Activated naive CD8-positive, alpha-beta T cell treated with anti-CD3 and anti-CD28 coated beads, Interleukin-2, amount 50 U/mL, for 24 hours (primary cell): ENCODE measurements around the gene SRPRB.

Experiments used
- ATAC-seq: fragments of 150-1000 bp; cut with Tn5 transposase; one replicate; pipeline ENCODE4 v1.10.0; 2021
- DNase-seq: peaks from one replicate; pipeline ENCODE4 v3.0.0; 2021
- H3K27ac Mint-ChIP-seq: one replicate; pipeline ENCODE4 v1.8.0; 2021; ENCODE audit warnings: mild to moderate bottlenecking, mixed read lengths
- H3K27me3 Mint-ChIP-seq: one replicate; pipeline ENCODE4 v1.8.0; 2021; ENCODE audit warnings: mixed read lengths
- H3K36me3 Mint-ChIP-seq: one replicate; pipeline ENCODE4 v1.8.0; 2021; ENCODE audit warnings: low read depth, mixed read lengths
- H3K4me1 Mint-ChIP-seq: one replicate; pipeline ENCODE4 v1.8.0; 2021; ENCODE audit warnings: mixed read lengths
- H3K4me3 Mint-ChIP-seq: one replicate; pipeline ENCODE4 v1.8.0; 2021; ENCODE audit warnings: mild to moderate bottlenecking, moderate library complexity, mixed read lengths
- H3K9me3 Mint-ChIP-seq: one replicate; pipeline ENCODE4 v1.8.0; 2021; ENCODE audit warnings: mixed read lengths

The SRPRB gene

DNA sequence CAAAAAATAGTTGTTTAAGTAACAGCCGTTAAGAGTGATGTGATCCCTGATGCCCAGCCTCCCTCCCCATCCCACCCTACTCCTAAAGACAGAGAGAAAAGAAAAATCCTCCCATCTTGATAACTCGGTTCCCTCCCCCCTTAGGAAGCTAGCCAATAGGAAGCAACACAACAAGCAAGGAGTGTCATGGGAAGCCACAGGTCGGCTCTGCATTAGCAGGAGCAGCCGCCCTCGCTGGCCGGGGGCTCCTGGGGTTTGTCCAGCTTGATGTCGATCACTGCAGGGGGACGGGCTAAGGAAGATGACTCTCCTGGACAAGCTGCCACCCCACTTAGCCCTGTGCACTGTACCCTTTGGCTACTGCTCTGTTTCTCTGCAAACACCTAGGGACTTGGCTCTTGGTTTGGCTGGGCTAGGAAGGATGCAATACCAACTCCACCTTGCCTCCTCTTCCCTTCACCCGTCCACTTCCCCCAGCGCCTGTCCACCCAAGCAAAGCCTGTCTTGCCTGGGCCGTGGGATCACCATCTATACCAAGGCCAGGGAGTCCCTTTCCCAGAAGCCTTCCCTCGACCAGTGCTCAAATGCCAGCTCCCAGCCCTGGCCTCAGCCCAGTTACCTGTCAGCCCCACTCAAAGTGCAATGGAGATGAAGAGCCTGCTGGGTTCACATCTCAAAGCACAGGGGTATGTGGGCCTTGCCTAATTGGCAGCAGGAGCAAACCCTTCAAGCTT lies 23.1 kb downstream of the SRPRB start:
- Mint-ChIP-seq H3K4me3 (no peak overlapping the region), H3K27me3 (peaks cover 2% of the 10 kb centered on the region), H3K4me1 (no peaks in the 10 kb centered on the region), H3K9me3 (no peaks in the 10 kb centered on the region), H3K27ac (no peak overlapping the region), H3K36me3 (peaks cover 21% of the 10 kb centered on the region)
- ATAC-seq (no peak), DNase-seq (no peak)

DNA sequence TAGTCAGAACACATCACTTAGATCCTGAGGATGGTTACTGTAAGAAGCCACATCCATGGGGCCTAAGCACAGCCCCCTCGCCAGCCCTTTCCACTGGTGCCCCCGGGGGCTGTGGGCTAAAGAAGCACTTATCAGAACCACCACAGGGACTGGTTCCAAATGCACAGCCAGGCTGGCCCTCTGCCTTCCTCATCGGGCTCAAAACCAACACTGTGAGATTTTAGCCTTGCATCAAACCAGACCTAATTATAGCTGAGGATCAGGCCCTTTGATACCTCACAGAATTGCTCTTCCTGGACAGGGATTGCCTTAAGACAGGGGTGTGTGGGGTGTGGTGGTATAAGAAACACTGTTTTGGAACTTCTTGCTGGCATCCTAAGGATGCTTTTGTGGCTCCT lies 23.7 kb downstream of the SRPRB start:
- no peak overlapping the region for H3K27ac Mint-ChIP-seq
- no peaks in the 10 kb centered on the region for H3K4me1 Mint-ChIP-seq
- no peaks in the 10 kb centered on the region for H3K9me3 Mint-ChIP-seq
- H3K36me3 Mint-ChIP-seq, result peaks cover 15% of the 10 kb centered on the region
- peaks cover 2% of the 10 kb centered on the region for H3K27me3 Mint-ChIP-seq
- no peak overlapping the region for H3K4me3 Mint-ChIP-seq
- no peak for DNase-seq
- no peak for ATAC-seq

DNA sequence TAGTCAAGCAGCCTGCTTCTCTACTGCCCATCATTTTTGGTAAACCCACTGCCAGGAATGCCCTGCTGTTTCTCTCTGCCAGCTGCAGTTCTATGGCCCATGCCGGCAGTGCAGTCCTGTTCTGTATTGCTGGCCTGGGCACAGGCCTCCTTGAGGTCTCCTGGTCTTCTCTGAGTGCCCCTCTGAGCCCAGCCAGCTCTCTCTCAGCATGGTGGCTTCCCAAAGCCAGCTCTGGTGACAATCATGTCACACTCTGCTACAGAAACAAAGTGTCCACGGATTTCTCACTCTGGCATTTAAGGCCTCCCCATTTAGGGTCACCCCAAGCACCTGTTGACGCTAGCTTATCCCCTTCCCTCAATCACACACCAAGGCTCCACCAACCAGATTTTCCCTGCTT lies 24.5 kb downstream of the SRPRB start:
- no peak for DNase-seq
- no peak for ATAC-seq
- H3K36me3 Mint-ChIP-seq, result peaks cover 12% of the 10 kb centered on the region
- H3K4me1 Mint-ChIP-seq, result no peaks in the 10 kb centered on the region
- H3K27ac Mint-ChIP-seq, result no peak overlapping the region
- no peak overlapping the region for H3K4me3 Mint-ChIP-seq
- no peaks in the 10 kb centered on the region for H3K9me3 Mint-ChIP-seq
- peaks cover 2% of the 10 kb centered on the region for H3K27me3 Mint-ChIP-seq

DNA sequence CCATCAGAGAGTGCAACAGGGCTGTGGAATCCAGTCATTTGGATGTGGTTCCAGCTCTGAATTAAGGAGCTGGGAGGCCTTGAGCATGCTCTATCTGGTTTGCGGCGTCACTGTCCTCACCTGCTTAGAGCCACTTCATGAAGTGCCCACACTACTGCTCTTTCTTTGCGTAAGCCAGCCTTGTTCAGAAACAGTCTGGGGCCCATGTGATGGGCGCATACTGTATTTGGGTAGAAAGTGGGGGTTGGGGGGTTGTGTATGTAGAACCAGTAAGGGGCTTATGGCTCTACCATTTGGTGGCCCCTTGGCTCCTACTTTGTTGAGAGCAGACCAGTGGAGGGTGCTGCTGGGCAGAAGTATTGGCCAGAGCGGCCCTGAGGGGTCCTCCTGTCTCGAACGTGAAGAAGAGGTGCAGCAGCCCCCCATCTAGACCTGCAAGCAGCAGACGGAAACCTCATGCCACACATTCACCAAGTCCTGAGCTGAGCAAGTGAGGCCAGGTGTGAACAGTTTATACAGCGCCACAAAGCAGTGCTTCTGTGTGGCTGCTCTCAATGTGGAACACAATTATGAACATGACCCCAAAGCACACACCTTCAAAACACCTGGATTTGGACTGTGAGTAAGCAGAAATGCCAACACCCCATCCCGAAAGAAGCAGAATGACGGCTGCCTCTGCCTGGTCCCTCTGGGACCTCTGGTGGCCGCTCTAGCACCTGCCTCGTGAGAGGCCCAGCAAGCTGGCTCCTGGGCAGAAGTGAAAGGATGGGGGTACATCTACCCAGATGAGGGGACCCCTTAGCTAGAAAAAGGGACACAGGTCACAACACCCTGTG lies 26.6 kb downstream of the SRPRB start:
- H3K27ac Mint-ChIP-seq, result no peak overlapping the region
- ATAC-seq (no peak), DNase-seq (no peak)
- H3K4me3 Mint-ChIP-seq, result no peak overlapping the region
- no peaks in the 10 kb centered on the region for H3K4me1 Mint-ChIP-seq
- no peaks in the 10 kb centered on the region for H3K9me3 Mint-ChIP-seq
- no peaks in the 10 kb centered on the region for H3K36me3 Mint-ChIP-seq
- H3K27me3 Mint-ChIP-seq, result peaks cover 2% of the 10 kb centered on the region

DNA sequence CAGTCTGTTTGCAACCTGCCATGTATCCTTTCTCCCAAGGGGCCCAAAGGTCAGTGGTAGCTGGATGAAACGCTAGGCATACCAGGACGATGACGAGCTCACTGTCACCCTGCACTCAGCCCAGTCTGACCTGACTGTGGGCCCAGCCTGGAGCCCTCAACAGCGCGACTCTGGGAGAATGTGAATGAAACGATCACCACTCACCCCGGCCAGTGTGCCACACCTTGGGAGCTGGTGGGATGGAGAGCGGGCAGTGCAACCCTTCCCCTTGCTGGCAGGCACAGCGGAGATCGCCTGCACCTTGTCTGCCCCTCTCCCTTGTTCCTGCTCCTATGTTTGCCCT lies 27.2 kb downstream of the SRPRB start:
- DNase-seq, result no peak
- no peak overlapping the region for H3K4me3 Mint-ChIP-seq
- H3K27ac Mint-ChIP-seq, result no peak overlapping the region
- ATAC-seq, result no peak
- H3K4me1 Mint-ChIP-seq, result no peaks in the 10 kb centered on the region
- H3K36me3 Mint-ChIP-seq, result no peaks in the 10 kb centered on the region
- H3K27me3 Mint-ChIP-seq, result peaks cover 2% of the 10 kb centered on the region
- no peaks in the 10 kb centered on the region for H3K9me3 Mint-ChIP-seq

DNA sequence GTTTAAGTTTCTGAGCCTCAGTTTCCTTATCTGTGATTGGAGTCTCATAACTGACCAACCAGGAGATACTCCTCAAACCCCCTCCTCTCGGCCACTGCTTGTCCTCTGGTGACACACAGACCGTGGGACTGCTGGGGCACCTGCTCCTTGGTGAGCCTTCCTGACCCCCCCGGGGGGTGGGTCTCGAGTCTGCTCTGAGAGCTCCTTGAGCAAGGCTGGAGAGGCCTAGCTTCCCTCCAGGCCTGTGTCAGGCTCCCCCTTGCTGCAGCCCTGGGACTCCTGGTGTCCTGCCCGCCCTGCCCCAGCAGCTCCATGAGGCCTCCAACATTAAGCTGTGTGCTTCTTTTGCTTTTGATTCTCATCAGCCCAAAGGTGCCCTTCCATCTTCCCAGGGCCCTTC lies 27.7 kb downstream of the SRPRB start:
- no peak for DNase-seq
- no peaks in the 10 kb centered on the region for H3K9me3 Mint-ChIP-seq
- no peak overlapping the region for H3K4me3 Mint-ChIP-seq
- H3K27ac Mint-ChIP-seq, result no peak overlapping the region
- ATAC-seq, result no peak
- no peaks in the 10 kb centered on the region for H3K36me3 Mint-ChIP-seq
- H3K4me1 Mint-ChIP-seq, result no peaks in the 10 kb centered on the region
- peaks cover 2% of the 10 kb centered on the region for H3K27me3 Mint-ChIP-seq

DNA sequence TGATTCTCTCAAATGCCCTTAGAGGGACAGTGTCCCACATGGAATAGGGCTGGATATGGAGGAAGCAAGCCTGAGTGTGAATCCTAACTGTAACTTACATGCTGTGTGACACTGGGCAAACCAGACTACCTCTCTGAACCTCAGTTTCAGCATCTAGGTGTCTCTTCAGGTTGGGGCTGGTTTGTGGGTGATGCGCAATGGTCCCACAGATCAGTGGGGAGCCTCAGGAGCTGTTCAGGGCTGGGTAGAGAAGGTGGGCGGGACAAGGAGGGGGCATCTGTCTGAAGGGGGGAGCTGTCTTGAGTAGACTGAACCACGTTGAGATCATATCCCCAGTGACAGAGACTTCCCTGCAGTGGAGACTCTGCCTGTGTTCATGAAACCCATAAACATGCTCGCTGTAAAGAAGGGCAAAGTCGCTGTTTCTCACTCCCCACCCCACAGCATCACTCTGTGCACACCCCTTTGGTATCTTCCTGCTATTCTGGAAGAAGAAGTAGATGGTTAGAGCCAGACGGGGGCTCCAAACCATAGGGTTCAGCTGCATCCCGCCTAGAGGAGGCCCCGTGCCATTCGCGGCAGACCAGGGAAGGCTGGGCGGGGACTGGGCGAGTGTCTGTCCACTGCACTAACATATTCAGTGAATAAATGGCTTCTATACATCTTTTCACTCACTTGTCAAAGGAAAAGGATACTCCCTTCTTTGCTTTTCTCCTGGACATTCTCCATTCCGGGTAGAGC lies 28.4 kb downstream of the SRPRB start:
- Mint-ChIP-seq H3K4me1 (no peaks in the 10 kb centered on the region), H3K4me3 (no peak overlapping the region), H3K27ac (no peak overlapping the region), H3K9me3 (no peaks in the 10 kb centered on the region), H3K27me3 (peaks cover 2% of the 10 kb centered on the region), H3K36me3 (no peaks in the 10 kb centered on the region)
- ATAC-seq (no peak), DNase-seq (no peak)

DNA sequence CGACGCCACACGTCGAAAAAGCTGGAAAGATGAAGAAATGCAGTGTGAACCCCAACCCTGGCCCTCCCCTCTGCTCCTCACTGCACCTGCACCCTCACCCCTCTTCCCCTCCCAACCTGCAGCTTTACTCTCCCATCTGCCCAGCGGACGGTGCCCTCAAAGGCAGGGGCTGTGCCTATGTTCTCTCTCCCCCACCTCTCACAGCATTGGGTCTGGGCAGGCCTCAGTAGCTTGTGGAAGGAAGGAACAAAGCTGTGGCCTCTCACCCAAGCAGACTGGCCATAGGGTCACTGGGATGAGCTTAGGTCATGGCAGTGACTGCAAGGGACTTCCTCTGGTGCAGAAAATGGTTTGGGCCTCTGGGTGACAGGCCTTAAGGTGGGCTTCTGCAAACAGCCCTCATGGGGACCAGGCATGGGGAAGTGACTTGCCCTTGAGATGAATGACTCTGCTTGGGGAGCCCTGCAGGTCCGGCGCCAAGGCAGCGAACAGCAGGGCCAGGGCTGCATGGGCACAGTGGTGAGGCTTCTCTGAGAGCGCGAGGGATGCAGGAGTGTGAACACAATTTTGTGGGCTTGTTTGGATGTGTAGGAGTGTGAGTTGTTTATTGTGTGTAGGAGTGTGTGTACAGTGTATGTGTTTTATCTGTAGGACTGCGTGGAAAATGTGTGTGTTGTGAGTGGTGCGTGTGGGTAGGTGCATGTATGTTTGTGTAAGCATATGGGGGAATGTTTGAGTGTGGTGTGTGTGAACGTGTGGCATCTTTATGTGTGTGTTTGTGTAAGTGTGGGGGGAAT lies 29.2 kb downstream of the SRPRB start:
- no peak overlapping the region for H3K4me3 Mint-ChIP-seq
- ATAC-seq, result no peak
- H3K9me3 Mint-ChIP-seq, result no peaks in the 10 kb centered on the region
- H3K4me1 Mint-ChIP-seq, result no peaks in the 10 kb centered on the region
- no peaks in the 10 kb centered on the region for H3K36me3 Mint-ChIP-seq
- H3K27ac Mint-ChIP-seq, result no peak overlapping the region
- peaks cover 2% of the 10 kb centered on the region for H3K27me3 Mint-ChIP-seq
- no peak for DNase-seq

DNA sequence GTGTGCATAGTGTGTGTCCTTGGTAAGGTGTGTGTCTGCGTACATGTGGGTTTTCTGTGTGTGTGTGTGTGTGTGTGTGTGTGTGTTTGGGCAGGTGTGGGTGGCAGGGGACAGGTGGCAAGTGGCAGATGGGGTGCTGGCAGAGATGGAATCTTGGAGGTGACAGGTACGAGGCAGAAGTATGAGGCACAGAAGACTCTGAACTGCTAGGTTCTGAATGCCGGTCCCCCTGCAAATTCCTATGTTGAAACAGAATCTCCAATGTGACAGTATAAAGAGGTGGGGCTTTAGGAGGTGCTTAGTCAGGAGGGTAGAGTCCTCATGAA lies 29.8 kb downstream of the SRPRB start:
- Mint-ChIP-seq H3K36me3 (no peaks in the 10 kb centered on the region), H3K27me3 (peaks cover 2% of the 10 kb centered on the region), H3K27ac (no peak overlapping the region), H3K9me3 (no peaks in the 10 kb centered on the region), H3K4me3 (no peak overlapping the region), H3K4me1 (no peaks in the 10 kb centered on the region)
- ATAC-seq (no peak), DNase-seq (no peak)

DNA sequence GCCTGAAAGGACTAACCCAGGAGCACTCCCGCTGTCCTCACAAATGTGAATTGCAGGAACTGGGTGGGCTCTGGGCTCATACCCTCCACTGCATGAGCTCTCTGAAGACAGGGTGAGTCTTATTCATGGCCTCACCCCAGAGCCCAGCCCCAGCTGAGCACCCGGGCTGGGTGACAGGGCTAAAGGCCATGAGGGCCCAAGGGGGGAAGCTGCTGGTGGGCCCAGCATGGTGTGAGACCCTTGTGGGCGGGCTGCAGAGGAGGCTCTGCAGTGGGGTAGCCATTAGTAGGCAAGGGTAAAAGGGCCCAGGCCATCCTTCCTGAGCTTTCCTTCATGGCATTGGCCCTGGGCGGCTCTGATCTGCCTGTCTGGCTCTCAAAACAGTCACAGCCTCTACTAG lies 30.3 kb downstream of the SRPRB start:
- Mint-ChIP-seq H3K27me3 (peaks cover 2% of the 10 kb centered on the region), H3K9me3 (no peaks in the 10 kb centered on the region), H3K4me1 (no peaks in the 10 kb centered on the region), H3K27ac (no peak overlapping the region), H3K4me3 (no peak overlapping the region), H3K36me3 (no peaks in the 10 kb centered on the region)
- DNase-seq (no peak), ATAC-seq (no peak)

DNA sequence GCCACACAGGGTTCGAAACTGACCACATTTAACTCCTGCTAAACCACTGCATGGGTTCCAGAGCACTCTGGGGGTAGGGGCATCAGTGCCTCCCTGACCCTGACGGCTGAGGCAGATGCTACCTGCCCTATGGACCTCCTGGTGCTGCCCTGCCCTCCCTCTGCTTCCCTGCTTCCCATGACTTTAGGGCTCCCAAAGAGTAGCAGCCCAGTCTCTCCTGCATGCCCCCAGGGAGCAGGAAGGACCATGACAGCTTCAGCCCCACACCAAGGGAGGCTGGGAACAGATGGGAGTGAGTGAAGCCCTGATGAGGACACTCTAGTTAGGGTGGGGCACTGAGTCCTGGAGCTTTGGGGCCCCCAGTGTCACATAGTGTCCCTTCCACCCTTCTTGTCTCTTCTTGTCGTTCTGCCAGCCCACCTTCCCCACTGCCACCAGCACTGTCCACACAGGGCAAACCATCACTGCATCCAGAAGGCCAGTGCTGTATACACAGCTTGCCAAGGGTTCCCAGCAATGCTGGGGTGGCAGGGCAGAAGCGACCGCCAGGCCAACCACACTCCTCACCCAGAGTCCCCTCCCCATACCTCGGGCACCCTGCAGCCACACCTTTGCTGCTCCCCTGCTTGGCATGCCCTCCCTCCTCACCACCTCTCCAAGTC lies 31.0 kb downstream of the SRPRB start:
- Mint-ChIP-seq H3K36me3 (no peaks in the 10 kb centered on the region), H3K4me1 (no peaks in the 10 kb centered on the region), H3K27me3 (peaks cover 2% of the 10 kb centered on the region), H3K4me3 (no peak overlapping the region), H3K27ac (no peak overlapping the region), H3K9me3 (no peaks in the 10 kb centered on the region)
- no peak for DNase-seq
- ATAC-seq, result no peak

DNA sequence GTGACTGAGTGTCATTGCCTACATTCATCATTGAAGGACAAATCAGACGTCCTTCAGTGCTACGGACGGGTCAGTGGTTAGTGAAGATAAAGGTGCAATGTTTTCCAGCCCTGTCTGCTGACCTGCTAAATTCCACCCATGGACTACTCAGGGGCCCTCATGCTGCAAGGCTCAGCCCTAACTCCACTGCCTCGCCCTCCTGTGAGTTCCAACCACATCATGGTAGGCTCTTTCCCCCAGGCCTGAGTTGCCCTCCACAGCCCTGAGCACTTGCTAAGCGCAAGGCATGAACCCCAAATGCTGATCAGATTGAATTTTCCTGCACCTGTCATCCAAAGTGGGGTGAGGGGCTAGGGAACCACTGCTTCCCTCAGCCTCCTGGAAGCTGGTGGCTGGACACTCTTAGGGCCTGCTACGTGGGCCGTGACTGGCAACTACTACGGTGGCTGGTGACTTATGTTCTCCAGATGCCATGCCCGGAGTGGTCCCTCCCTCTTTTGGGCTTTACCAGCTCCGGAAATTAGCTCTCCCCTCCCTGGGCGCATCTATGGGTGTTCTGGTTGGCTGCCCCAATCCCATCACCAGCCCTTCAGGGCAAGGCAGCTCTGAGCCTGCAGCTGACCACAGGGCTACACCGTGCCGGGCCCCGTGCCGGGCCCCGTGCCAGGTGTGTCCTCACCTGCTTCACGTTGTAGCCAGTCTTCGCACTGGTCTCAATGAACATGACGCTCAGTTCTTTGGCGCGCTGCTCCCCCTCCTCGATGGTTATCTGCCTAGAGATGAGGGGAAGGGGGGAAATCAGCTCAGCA lies 32.1 kb downstream of the SRPRB start:
- ATAC-seq (no peak), DNase-seq (no peak)
- H3K27me3 Mint-ChIP-seq, result peaks cover 2% of the 10 kb centered on the region
- no peak overlapping the region for H3K27ac Mint-ChIP-seq
- H3K36me3 Mint-ChIP-seq, result no peaks in the 10 kb centered on the region
- H3K4me3 Mint-ChIP-seq, result no peak overlapping the region
- no peaks in the 10 kb centered on the region for H3K9me3 Mint-ChIP-seq
- no peaks in the 10 kb centered on the region for H3K4me1 Mint-ChIP-seq

DNA sequence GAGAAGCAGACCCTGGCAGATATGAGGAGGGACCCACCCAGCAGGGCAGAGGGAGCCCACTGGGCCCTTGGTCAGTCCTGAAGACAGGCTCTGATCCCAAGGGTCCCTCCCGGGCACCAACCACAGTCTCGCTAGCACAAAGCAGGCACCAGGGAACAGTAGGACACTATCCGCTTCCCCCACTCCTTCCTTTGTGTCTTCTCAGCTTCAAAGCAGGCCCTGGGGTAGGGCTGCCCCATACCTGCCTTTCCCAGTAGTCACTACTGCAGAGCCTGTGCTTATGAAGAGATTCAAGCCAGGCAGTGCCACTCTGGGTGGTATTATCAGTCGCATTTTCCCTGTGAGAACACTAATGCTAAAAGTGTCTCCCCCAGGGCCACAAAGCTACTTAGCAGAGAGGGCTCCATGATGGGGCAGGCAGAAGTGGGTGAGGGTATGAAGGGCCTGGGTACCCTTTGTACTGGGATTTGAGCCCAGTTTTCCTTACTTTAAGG lies 32.7 kb downstream of the SRPRB start:
- H3K27ac Mint-ChIP-seq, result no peak overlapping the region
- no peaks in the 10 kb centered on the region for H3K36me3 Mint-ChIP-seq
- H3K4me3 Mint-ChIP-seq, result no peak overlapping the region
- ATAC-seq, result no peak
- DNase-seq, result no peak
- H3K4me1 Mint-ChIP-seq, result no peaks in the 10 kb centered on the region
- no peaks in the 10 kb centered on the region for H3K9me3 Mint-ChIP-seq
- no peaks in the 10 kb centered on the region for H3K27me3 Mint-ChIP-seq
